Body of pancreas (tissue), 4 donors: Measurements from ENCODE around the gene CHST5.

Source experiments
- CTCF ChIP-seq, 7 experiments: fragments of 450-650 bp in 4 of 7; fragments of 200-600 bp in 3 of 7; sonication (generic) in 3 of 7; IDR thresholded peaks; one replicate each; pipeline ENCODE4 v1.5.1; 2016 to 2019; ENCODE audit warnings: antibody characterized with exemption in 7 of 7
- POLR2A ChIP-seq, 3 donors: fragments of 450-650 bp; IDR thresholded peaks; one replicate each; pipeline ENCODE4 v1.6.1; 2016; ENCODE audit warnings: antibody characterized with exemption in 3 of 3, mild to moderate bottlenecking in 2 of 3

GRCh38 chr16:75526032-75526790 is 9.7 kb downstream of the CHST5 start:
- no peak for TF ChIP-seq CTCF (IDR thresholded peaks at IDR 0.05)
- TF ChIP-seq POLR2A (IDR thresholded peaks at IDR 0.05), result no peak
